Heart right ventricle (tissue), 16 donors: ENCODE data around the gene RPL3. TPM values are rescaled to one million over a fixed set of nuclear protein-coding genes. Genes with fewer than 3 reads are reported as not detected.

Experiments used
- ATAC-seq, 8 donors: fragments of 200-7000 bp; cut with Tn5 transposase; one replicate each; pipeline ENCODE4 v1.9.1; 2020; ENCODE audit warnings: mild to moderate bottlenecking in 8 of 8, moderate library complexity in 8 of 8, moderate number of reproducible peaks in 1 of 8
- DNase-seq, 2 donors: peaks; one replicate each; pipeline ENCODE4 v3.0.0-alpha.2; 2020
- H3K27ac ChIP-seq, 10 donors: fragments of 200-600 bp; sonication (generic) in 2 of 10; one replicate each; pipeline versions ENCODE4 v1.5.0 to v1.8.0; 2020 to 2022; ENCODE audit warnings: mild to moderate bottlenecking in 3 of 10
- H3K27me3 ChIP-seq, 7 donors: fragments of 200-600 bp; one replicate each; pipeline ENCODE4 v1.8.0; 2021 to 2022; ENCODE audit warnings: mild to moderate bottlenecking in 2 of 7
- H3K36me3 ChIP-seq, 9 donors: fragments of 200-600 bp; sonication (generic) in 1 of 9; one replicate each; pipeline versions ENCODE4 v1.5.0 to v1.8.0; 2020 to 2022; ENCODE audit warnings: mild to moderate bottlenecking in 2 of 9
- H3K4me1 ChIP-seq, 9 donors: fragments of 200-600 bp; sonication (generic) in 1 of 9; one replicate each; pipeline versions ENCODE4 v1.5.0 to v1.8.0; 2020 to 2022; ENCODE audit warnings: mild to moderate bottlenecking in 4 of 9
- H3K4me3 ChIP-seq, 10 donors: fragments of 200-600 bp; sonication (generic) in 2 of 10; one replicate each; pipeline versions ENCODE4 v1.5.0 to v1.8.0; 2020 to 2022; ENCODE audit warnings: mild to moderate bottlenecking in 7 of 10, moderate library complexity in 2 of 10
- H3K9me3 ChIP-seq, 11 donors: fragments of 200-600 bp in 10 of 11; sonication (generic) in 2 of 11; one replicate each; pipeline versions ENCODE4 v1.5.0 to v1.8.0; 2013 to 2022; ENCODE audit warnings: mild to moderate bottlenecking in 2 of 11, control low read depth in 1 of 11, moderate library complexity in 1 of 11
- WGBS, 2 donors: extraction: QIAGEN DNeasy Blood & Tissue Kit; methylation state at CpG; one replicate each; pipeline ENCODE4 v1.1.7; 2013; ENCODE audit warnings: inconsistent platforms in 1 of 2; 5-methylcytosine and 5-hydroxymethylcytosine counted together
- intact Hi-C, 10 donors: fragments of 100-400 bp; cut with DNase I; formaldehyde crosslinking; loops; one replicate each; pipeline versions ENCODE4 v1.11.1 to v1.14.2; 2022
- long read RNA-seq, 3 donors: library from polyadenylated mRNA; unstranded; transcript quantifications; one replicate each; pipeline ENCODE4 v2.0.0, GENCODE V29; 2020 to 2021
- polyA plus RNA-seq, 2 donors: library from polyadenylated mRNA; stranded (reverse); fragments of 200-250 nt; gene quantifications; one replicate each; pipeline ENCODE4 v1.2.3, GENCODE V29; 2013
- total RNA-seq, 10 donors: library from RNA; stranded (reverse); fragmentation: NEBNext Ultra II Directional in 3 of 10; extraction: Animal tissue kit (Norgen Biotek cat#: 25700) in 3 of 10; gene quantifications; one replicate each; pipeline versions ENCODE4 v1.2.1 to v1.2.4, GENCODE V29; 2021 to 2023
- TF ChIP-seq, protein P1 (sequence below), 9 donors: fragments of 200-600 bp; sonication (generic) in 2 of 9; IDR thresholded peaks; one replicate each; pipeline versions ENCODE4 v1.5.0 to v1.8.0; 2021 to 2022; ENCODE audit warnings: antibody characterized with exemption in 9 of 9, mild to moderate bottlenecking in 5 of 9, moderate library complexity in 1 of 9
- donor health status: Arrhythmogenic right ventricular cardiomyopathy.
- donor health status: ischemic (EF 13 %, LVEDD 7.1; RV severe dilation, severe dysfunction).
- donor health status: healthy with polysubstance abuse.
- donor health status: DM: no; HTN: yes; CAD: no.
- donor health status: DM: no; HTN: no; CAD: no.
- donor health status: ischemic (EF 25% LVEDD 6.9; RV normal size, moderate dysfunction).
- donor health status: ischemic (EF 25% LVEDD 5.7; RV mildly dilated, moderate dysfunction).
- donor health status: healthy.
- donor health status: DM: yes; HTN: yes; CAD: no.
- donor health status: Ischemic cardiomyopathy.
- donor health status: ischemic (EF 35%, LVEDD 5.7; RV mildly dilated, moderate dysfunction).
- donor health status: nonischemic (EF 11% LVEDD 7.7; RV severe dilation, severe dysfunction).
- donor health status: DM: yes; HTN: yes; CAD: no.
- donor health status: PGD.
- donor health status: ischemic (EF 29% LVEDD 5.4; RV normal size, mild dysfunction).
- donor health status: nonischemic (EF 23%, LVEDD 6.1; RV moderate dilation, normal function).

Gene RPL3
- total RNA-seq (100 to 1,000 TPM; 215 to 604 (median 286) TPM), polyA plus RNA-seq (1,000 to 10,000 TPM in 1 of 2 donors, 100 to 1,000 TPM in 1; 472 to 1,621 TPM)
- long read RNA-seq, donor 1, transcript RPL3-201 (10 exons, 1,442 nt): major isoform, 845 of 914 reads
- long read RNA-seq, donor 1, transcript RPL3-210 (2 exons, 616 nt): minor isoform, 6 of 914 reads
- long read RNA-seq, donor 1, transcript RPL3-202 (9 exons, 1,289 nt): minor isoform, 27 of 914 reads
- long read RNA-seq, donor 1, partial matches to known transcripts: 20 of 914 reads
- long read RNA-seq, donor 1, other reads (novel, unspliced or antisense): 16 of 914 reads
- long read RNA-seq, donor 2, transcript RPL3-201 (10 exons, 1,442 nt): major isoform, 460 of 497 reads
- long read RNA-seq, donor 2, transcript RPL3-202 (9 exons, 1,289 nt): minor isoform, 17 of 497 reads
- long read RNA-seq, donor 2, partial matches to known transcripts: 6 of 497 reads
- long read RNA-seq, donor 2, other reads (novel, unspliced or antisense): 12 of 497 reads
- long read RNA-seq, donor 3, transcript RPL3-201 (10 exons, 1,442 nt): major isoform, 1,089 of 1,211 reads
- long read RNA-seq, donor 3, transcript RPL3-202 (9 exons, 1,289 nt): minor isoform, 59 of 1,211 reads
- long read RNA-seq, donor 3, partial matches to known transcripts: 10 of 1,211 reads
- long read RNA-seq, donor 3, other reads (novel, unspliced or antisense): 53 of 1,211 reads

DNA sequence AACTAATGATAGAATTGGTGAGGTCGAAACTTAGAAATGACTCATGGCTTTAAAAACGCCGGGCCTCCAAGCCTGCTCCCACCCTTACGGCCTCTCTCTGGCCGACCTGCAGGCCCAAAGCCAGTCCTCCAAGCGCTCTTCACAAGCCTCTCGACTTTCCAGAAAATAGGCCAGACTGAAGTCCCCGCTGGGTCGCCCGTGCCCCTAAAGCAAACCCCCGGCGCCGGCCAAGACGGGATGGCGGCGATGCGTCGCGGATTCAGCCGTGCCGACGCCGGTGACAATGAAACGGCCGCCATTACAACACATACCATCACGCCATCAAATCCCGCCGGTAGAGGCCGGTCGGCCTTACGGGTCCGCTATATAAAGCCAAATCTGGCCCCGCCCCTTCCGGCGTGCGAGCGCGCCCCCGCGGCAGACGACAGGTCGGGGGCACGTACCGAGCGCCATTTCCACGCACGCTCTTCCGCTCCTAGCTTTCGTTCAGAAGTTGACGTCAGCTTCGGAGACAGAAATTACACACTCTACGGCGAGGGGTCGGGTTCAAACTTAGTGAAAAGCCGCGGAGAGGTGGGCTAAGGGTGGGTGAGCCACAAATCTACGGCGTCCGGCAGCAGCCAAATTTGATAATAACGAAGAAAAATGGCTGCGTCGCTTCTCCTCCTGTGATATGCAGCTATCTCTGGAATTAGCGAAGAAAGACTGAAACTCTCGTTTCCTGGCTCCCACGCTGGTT, at the start of gene RPL3:
RPL3 (minus strand) TSS at position 340 of the 739 bp plus-strand sequence; CDS start at position 314, 26 bp downstream.
- Histone ChIP-seq H3K27me3 (no peaks in the 10 kb centered on the region), H3K36me3 (peaks cover 8 to 43% (median 30%) of the 10 kb centered on the region in 9 donors), H3K9me3 (no peaks in the 10 kb centered on the region), H3K4me1 (peaks cover 32 to 52% (median 47%) of the 10 kb centered on the region in 9 donors), H3K4me3 (peak within 1 kb of the TSS; percentile 59 to 83 (median 76)), H3K27ac (peak within 1 kb of the TSS; percentile 91 to 99 (median 98))
- peak; percentile 87 to 95 (median 93) for ATAC-seq
- intact Hi-C loops: loop anchor here in 6 of 10 donors (2.0 to 10.0 kb wide), 9 partner anchors 82 to 535 kb away; partner anchors contain the start of genes ATF4 (in 5 of the 6), CBX7 (in 3 of the 6) and CBX6 (in 1 of the 6)
- TF ChIP-seq, protein P1, sequence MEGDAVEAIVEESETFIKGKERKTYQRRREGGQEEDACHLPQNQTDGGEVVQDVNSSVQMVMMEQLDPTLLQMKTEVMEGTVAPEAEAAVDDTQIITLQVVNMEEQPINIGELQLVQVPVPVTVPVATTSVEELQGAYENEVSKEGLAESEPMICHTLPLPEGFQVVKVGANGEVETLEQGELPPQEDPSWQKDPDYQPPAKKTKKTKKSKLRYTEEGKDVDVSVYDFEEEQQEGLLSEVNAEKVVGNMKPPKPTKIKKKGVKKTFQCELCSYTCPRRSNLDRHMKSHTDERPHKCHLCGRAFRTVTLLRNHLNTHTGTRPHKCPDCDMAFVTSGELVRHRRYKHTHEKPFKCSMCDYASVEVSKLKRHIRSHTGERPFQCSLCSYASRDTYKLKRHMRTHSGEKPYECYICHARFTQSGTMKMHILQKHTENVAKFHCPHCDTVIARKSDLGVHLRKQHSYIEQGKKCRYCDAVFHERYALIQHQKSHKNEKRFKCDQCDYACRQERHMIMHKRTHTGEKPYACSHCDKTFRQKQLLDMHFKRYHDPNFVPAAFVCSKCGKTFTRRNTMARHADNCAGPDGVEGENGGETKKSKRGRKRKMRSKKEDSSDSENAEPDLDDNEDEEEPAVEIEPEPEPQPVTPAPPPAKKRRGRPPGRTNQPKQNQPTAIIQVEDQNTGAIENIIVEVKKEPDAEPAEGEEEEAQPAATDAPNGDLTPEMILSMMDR (IDR thresholded peaks at IDR 0.05): peak in 7 of 9 donors; percentile 12 to 45 (median 29)
- peak; percentile 97 to 98 for DNase-seq
- WGBS, 2 donors: 0% methylated on average over 65 of the region's 65 CpGs

GRCh38 chr22:39369186-39369585, 49.8 kb upstream of the RPL3 start:
- TF ChIP-seq, protein P1 (IDR thresholded peaks at IDR 0.05): no peak
- Histone ChIP-seq H3K27ac (peak overlapping the region in 1 of 10 donors; percentile 45), H3K27me3 (no peaks in the 10 kb centered on the region), H3K9me3 (peaks cover 0 to 16% (median 5%) of the 10 kb centered on the region in 11 donors), H3K4me3 (no peak overlapping the region), H3K4me1 (peaks cover 0 to 22% (median 5%) of the 10 kb centered on the region in 9 donors), H3K36me3 (peaks cover 0 to 4% (median 0%) of the 10 kb centered on the region in 9 donors)
- intact Hi-C loops: no loop called here
- DNase-seq (no peak), ATAC-seq (no peak)
- WGBS, 2 donors: 82 to 88% methylated on average over 6 of the region's 6 CpGs

- peaks cover 0 to 29% (median 12%) of the 10 kb centered on the region in 9 donors for H3K4me1 ChIP-seq
- peak overlapping the region in 1 of 10 donors; percentile 45 for H3K27ac ChIP-seq
- 59 to 65% methylated on average over 9 of the region's 9 CpGs for WGBS, 2 donors
- H3K27me3 ChIP-seq: no peaks in the 10 kb centered on the region
- ATAC-seq (peak in 6 of 8 donors; percentile 12 to 52 (median 39)), DNase-seq (peak in 1 of 2 donors; percentile 26)
- TF ChIP-seq, protein P1 (IDR thresholded peaks at IDR 0.05): no peak
- no peak overlapping the region for H3K4me3 ChIP-seq
- peaks cover 0 to 4% (median 0%) of the 10 kb centered on the region in 9 donors for H3K36me3 ChIP-seq
- H3K9me3 ChIP-seq: peaks cover 0 to 16% (median 5%) of the 10 kb centered on the region in 11 donors
- intact Hi-C loops: no loop called here
Measured at GRCh38 chr22:39368461-39368911, 49.1 kb upstream of the RPL3 start.
